Calu3 (cell line): Measurements from ENCODE around the gene SLCO6A1. TPM values are rescaled to one million over a fixed set of nuclear protein-coding genes. Genes with fewer than 3 reads are reported as not detected.

Experiments
- BruUV-seq: library from RNA; stranded (reverse); fragments of 400-500 nt; replicated peaks from 2 replicates; lab custom pipeline; 2021; lab: Mats Ljungman, UMichigan
- CTCF ChIA-PET: fragments of 300-600 bp; sonication (Branson Sonifier 250); formaldehyde crosslinking; loops from one replicate; lab custom pipeline; 2022; ENCODE audit warnings: antibody characterized with exemption; lab: Charles Lee
- DNase-seq: peaks from one replicate; pipeline ENCODE4 v3.0.0; 2022
- H3K27ac Mint-ChIP-seq: one replicate; pipeline ENCODE4 v1.8.0; 2022; ENCODE audit warnings: mixed read lengths; ENCODE audit not compliant: unreplicated experiment
- H3K27me3 Mint-ChIP-seq: one replicate; pipeline ENCODE4 v1.8.0; 2022; ENCODE audit warnings: mixed read lengths; ENCODE audit not compliant: unreplicated experiment
- H3K36me3 Mint-ChIP-seq: one replicate; pipeline ENCODE4 v1.8.0; 2022; ENCODE audit warnings: mild to moderate bottlenecking, moderate library complexity, mixed read lengths; ENCODE audit not compliant: insufficient read depth, unreplicated experiment
- H3K4me1 Mint-ChIP-seq: one replicate; pipeline ENCODE4 v1.8.0; 2022; ENCODE audit warnings: mild to moderate bottlenecking, low read depth, mixed read lengths; ENCODE audit not compliant: unreplicated experiment
- H3K4me3 Mint-ChIP-seq: one replicate; pipeline ENCODE4 v1.8.0; 2022; ENCODE audit warnings: mild to moderate bottlenecking, low read depth, moderate library complexity, mixed read lengths; ENCODE audit not compliant: unreplicated experiment
- H3K9me3 Mint-ChIP-seq: one replicate; pipeline ENCODE4 v1.8.0; 2022; ENCODE audit warnings: low read depth, mixed read lengths; ENCODE audit not compliant: unreplicated experiment
- intact Hi-C: fragments of 100-400 bp; cut with micrococcal nuclease; formaldehyde crosslinking; loops from one replicate; pipeline ENCODE4 v1.10.0; 2022; ENCODE audit not compliant: unreplicated experiment
- total RNA-seq: library from RNA; stranded (reverse); gene quantifications from 2 replicates; pipeline ENCODE4 v1.2.3, GENCODE V29; 2022
- TF ChIP-seq, protein P1 (sequence below): fragments of 200-600 bp; IDR thresholded peaks from one replicate; pipeline ENCODE4 v1.8.0; 2022; ENCODE audit warnings: antibody characterized with exemption; ENCODE audit not compliant: unreplicated experiment

SLCO6A1 gene
- total RNA-seq, 1 experiment from 2014 or later: not detected

DNA sequence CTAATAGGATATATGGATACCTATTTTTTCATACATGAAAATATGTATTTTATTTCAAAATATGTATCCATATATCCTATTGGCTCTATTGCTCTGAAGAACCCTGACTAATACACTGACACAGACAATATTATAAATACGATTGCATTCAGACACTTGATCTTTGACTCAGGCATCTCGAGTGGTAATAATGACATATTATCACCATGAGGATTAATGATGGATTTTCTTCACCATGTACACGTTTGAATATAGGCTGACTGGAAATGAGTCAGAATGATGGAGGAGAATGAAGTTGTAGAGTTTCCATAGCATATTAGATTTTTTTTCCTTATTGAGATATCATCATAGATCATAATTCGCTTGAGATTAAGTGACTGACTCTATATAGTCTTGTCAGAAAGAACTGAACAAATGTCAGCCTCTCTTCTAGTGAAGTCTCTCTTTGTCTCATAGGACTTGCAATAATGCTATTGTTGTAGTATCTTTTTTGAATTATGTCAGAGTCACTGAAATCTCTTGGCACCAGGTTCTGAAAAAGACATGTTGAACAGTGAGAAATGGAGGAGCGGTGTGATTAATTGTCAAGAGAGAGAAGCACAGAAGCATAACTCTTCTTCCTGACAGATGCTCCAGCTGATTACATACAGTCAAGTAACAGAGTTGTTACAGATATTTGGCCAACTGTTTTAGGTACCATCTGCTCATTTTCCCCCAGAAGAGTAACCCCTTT is 41.4 kb upstream of the SLCO6A1 start:
- DNase-seq: no peak
- TF ChIP-seq, protein P1, sequence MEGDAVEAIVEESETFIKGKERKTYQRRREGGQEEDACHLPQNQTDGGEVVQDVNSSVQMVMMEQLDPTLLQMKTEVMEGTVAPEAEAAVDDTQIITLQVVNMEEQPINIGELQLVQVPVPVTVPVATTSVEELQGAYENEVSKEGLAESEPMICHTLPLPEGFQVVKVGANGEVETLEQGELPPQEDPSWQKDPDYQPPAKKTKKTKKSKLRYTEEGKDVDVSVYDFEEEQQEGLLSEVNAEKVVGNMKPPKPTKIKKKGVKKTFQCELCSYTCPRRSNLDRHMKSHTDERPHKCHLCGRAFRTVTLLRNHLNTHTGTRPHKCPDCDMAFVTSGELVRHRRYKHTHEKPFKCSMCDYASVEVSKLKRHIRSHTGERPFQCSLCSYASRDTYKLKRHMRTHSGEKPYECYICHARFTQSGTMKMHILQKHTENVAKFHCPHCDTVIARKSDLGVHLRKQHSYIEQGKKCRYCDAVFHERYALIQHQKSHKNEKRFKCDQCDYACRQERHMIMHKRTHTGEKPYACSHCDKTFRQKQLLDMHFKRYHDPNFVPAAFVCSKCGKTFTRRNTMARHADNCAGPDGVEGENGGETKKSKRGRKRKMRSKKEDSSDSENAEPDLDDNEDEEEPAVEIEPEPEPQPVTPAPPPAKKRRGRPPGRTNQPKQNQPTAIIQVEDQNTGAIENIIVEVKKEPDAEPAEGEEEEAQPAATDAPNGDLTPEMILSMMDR: no peak
- Mint-ChIP-seq H3K36me3 (no peaks in the 10 kb centered on the region), H3K4me3 (no peak overlapping the region), H3K9me3 (no peaks in the 10 kb centered on the region), H3K27ac (no peak overlapping the region), H3K4me1 (no peaks in the 10 kb centered on the region), H3K27me3 (no peaks in the 10 kb centered on the region)
- intact Hi-C loops: loop anchor here (10.0 kb wide), 1 partner anchor 595 kb away; no protein-coding TSS in a partner anchor
- CTCF ChIA-PET: no interaction called here
- BruUV-seq: no TSS peak

DNA sequence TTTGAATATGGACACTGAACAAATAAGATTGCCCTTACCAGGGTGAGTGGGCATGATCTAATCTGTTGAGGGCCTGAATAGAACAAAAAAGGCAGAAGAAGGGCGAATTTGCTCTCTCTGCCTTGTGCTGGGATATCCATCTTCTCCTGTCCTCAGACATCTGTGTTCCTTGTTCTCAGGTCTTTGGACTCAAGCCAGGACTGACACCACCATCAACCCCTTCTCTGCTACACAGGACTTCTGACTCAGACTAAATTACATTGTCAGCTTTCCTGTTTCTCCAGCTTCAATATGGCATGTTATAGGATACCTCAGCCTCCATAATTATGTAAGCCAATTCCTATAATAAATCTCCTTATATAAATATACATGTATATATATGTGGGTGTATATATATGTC is 40.8 kb upstream of the SLCO6A1 start:
- no TSS peak for BruUV-seq
- no peak overlapping the region for H3K4me3 Mint-ChIP-seq
- no peaks in the 10 kb centered on the region for H3K36me3 Mint-ChIP-seq
- H3K27ac Mint-ChIP-seq: no peak overlapping the region
- DNase-seq: peak; percentile 5
- intact Hi-C loops: loop anchor here (10.0 kb wide), 1 partner anchor 595 kb away; no protein-coding TSS in a partner anchor
- CTCF ChIA-PET: no interaction called here
- TF ChIP-seq, protein P1: no peak
- H3K4me1 Mint-ChIP-seq: no peaks in the 10 kb centered on the region
- no peaks in the 10 kb centered on the region for H3K9me3 Mint-ChIP-seq
- H3K27me3 Mint-ChIP-seq: no peaks in the 10 kb centered on the region

DNA sequence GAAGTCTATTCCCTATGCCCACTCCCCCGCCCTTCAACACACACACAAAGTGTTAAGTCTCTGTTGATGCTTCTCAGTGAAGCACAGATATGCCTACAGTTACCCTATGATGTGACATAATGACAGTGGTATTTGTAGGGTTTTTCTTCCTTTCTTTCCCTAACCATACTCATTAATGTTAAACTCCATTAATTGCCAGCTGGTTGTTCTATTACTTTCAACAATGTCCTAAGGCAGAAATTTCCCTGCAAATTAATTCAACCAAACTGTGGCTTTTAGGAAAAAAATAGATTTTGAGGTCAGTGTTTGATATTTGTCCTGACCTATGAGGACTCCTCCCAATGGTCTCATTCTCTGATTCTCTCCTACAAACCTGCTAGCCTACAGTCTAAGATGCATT is 38.2 kb upstream of the SLCO6A1 start:
- no peak for DNase-seq
- BruUV-seq: no TSS peak
- Mint-ChIP-seq H3K4me3 (no peak overlapping the region), H3K36me3 (no peaks in the 10 kb centered on the region), H3K9me3 (no peaks in the 10 kb centered on the region), H3K27me3 (no peaks in the 10 kb centered on the region), H3K4me1 (no peaks in the 10 kb centered on the region), H3K27ac (no peak overlapping the region)
- TF ChIP-seq, protein P1: no peak
- CTCF ChIA-PET: interaction anchor here (1.3 kb wide), 1 partner anchor 144 kb away, joined by 4 read pairs; no protein-coding TSS in a partner anchor
- intact Hi-C loops: loop anchor here (2.0 to 10.0 kb wide), 2 partner anchors 598 to 688 kb away; no protein-coding TSS in a partner anchor

DNA sequence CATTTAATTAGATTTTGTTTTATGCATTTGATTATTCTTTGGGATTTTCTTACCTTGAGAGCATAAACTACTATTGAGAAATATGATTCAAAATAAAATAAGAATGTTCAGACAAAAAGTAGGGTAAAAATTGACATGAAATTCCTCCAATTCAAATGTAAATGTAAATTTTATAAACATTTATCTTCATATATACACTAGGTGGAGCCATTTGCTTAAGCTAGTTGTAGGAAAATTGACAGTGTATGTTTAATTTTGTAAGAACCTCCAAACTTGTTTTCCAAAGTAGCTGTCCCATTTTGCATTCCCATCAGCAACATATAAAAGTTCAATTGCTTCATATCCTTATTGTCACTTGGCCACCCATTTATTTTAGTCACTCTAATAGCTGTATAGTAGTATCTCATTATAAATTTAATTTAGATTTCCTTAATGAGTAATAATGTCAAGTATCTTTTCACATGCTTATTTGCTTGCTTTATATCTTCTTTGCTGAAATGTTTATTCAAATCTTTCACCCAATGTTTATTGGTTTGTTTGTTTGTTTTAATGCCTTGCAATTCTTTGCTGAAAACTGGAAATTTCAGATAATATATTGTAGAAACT is 37.6 kb upstream of the SLCO6A1 start:
- CTCF ChIA-PET: interaction anchor here (1.0 to 1.3 kb wide), 2 partner anchors 145 to 688 kb away, joined by 3 to 4 read pairs; no protein-coding TSS in a partner anchor
- Mint-ChIP-seq H3K27ac (no peak overlapping the region), H3K36me3 (no peaks in the 10 kb centered on the region)

More for the DNA sequence above, 37.6 kb upstream of the SLCO6A1 start:
- Mint-ChIP-seq H3K27me3 (no peaks in the 10 kb centered on the region), H3K4me1 (no peaks in the 10 kb centered on the region), H3K9me3 (no peaks in the 10 kb centered on the region), H3K4me3 (no peak overlapping the region)
- intact Hi-C loops: loop anchor here (1.0 to 10.0 kb wide), 3 partner anchors 505 to 688 kb away; no protein-coding TSS in a partner anchor
- TF ChIP-seq, protein P1: peak; percentile 39
- BruUV-seq: no TSS peak
- DNase-seq: no peak
